ENCODE measurements around the gene SNW1. TPM values are rescaled to one million over a fixed set of nuclear protein-coding genes. Genes with fewer than 3 reads are reported as not detected.
A peak's percentile ranks its signal among the peaks of the same experiment; 100 is the strongest.

SNW1 gene
- total RNA-seq, 2 experiments from 2014 or later: 64.7 to 107 TPM

DNA sequence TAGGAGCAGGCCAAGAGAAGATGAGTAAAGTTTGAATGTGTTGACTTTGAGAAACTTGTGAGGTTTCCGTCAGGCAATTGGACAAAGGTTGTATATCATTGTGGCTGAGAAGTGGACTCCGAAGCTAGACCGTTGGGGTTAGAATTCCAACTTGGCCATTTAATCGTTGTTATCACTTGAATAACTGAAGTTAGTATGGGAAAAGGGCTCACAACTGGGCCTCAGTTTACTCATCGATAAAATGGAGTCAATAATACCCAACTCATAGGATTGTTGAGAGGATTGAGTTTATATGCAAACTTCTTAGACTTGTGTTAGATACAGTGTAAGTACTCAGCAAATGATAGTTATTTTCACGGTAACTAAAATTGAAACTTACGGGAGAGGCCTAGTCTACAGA is 52.2 kb downstream of the SNW1 start:
- H3K27ac ChIP-seq (ENCODE audit: low read depth, low read length, poor library complexity, severe bottlenecking): peak overlapping the region; percentile 41
- BruUV-seq (replicated peaks): TSS peak; percentile 84
- intact Hi-C loops (cut with micrococcal nuclease; ENCODE audit: unreplicated experiment): loop anchor here (2.0 to 5.0 kb wide), 3 partner anchors 51 to 250 kb away; partner anchors contain the start of genes ADCK1 and AHSA1
- H3K4me2 ChIP-seq (ENCODE audit: low read length): peak overlapping the region; percentile 93
- H3K36me3 ChIP-seq (ENCODE audit: insufficient read depth, low read length): peaks cover 67% of the 10 kb centered on the region
- TF ChIP-seq, protein P1, sequence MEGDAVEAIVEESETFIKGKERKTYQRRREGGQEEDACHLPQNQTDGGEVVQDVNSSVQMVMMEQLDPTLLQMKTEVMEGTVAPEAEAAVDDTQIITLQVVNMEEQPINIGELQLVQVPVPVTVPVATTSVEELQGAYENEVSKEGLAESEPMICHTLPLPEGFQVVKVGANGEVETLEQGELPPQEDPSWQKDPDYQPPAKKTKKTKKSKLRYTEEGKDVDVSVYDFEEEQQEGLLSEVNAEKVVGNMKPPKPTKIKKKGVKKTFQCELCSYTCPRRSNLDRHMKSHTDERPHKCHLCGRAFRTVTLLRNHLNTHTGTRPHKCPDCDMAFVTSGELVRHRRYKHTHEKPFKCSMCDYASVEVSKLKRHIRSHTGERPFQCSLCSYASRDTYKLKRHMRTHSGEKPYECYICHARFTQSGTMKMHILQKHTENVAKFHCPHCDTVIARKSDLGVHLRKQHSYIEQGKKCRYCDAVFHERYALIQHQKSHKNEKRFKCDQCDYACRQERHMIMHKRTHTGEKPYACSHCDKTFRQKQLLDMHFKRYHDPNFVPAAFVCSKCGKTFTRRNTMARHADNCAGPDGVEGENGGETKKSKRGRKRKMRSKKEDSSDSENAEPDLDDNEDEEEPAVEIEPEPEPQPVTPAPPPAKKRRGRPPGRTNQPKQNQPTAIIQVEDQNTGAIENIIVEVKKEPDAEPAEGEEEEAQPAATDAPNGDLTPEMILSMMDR (conservative IDR thresholded peaks at IDR 0.05; ENCODE audit: low read length): no peak
- TF ChIP-seq EZH2phosphoT487 (IDR thresholded peaks at IDR 0.05; ENCODE audit: borderline replicate concordance, low read depth, low read length): no peak
- peak overlapping the region; percentile 85 for H3K4me3 ChIP-seq (ENCODE audit: low read depth, low read length, poor library complexity, severe bottlenecking)
- H3K9me3 ChIP-seq (ENCODE audit: low read length): no peaks in the 10 kb centered on the region
- H2AFZ ChIP-seq (ENCODE audit: low read length): no peak overlapping the region
- no peak for DNase-seq (ENCODE audit: low spot score)
- H3K79me2 ChIP-seq (ENCODE audit: insufficient read depth, low read depth, low read length): peaks cover 78% of the 10 kb centered on the region
- ChIA-PET CTCF (ENCODE audit: unreplicated experiment) (interaction anchor here (0.6 kb wide), 1 partner anchor 156 kb away, joined by 3 read pairs; no protein-coding TSS in a partner anchor), POLR2A (interaction anchor here (0.5 to 1.7 kb wide), 7 partner anchors 11 to 606 kb away, joined by 3 to 5 read pairs (median 3); no protein-coding TSS in a partner anchor)
- peaks cover 28% of the 10 kb centered on the region for H4K20me1 ChIP-seq (ENCODE audit: insufficient read depth, low read length)
- no peaks in the 10 kb centered on the region for H3K9me2 ChIP-seq (ENCODE audit: insufficient read depth, low read length)
- peaks cover 31% of the 10 kb centered on the region for H3K4me1 ChIP-seq (ENCODE audit: insufficient read depth, low read length, poor library complexity, severe bottlenecking)

DNA sequence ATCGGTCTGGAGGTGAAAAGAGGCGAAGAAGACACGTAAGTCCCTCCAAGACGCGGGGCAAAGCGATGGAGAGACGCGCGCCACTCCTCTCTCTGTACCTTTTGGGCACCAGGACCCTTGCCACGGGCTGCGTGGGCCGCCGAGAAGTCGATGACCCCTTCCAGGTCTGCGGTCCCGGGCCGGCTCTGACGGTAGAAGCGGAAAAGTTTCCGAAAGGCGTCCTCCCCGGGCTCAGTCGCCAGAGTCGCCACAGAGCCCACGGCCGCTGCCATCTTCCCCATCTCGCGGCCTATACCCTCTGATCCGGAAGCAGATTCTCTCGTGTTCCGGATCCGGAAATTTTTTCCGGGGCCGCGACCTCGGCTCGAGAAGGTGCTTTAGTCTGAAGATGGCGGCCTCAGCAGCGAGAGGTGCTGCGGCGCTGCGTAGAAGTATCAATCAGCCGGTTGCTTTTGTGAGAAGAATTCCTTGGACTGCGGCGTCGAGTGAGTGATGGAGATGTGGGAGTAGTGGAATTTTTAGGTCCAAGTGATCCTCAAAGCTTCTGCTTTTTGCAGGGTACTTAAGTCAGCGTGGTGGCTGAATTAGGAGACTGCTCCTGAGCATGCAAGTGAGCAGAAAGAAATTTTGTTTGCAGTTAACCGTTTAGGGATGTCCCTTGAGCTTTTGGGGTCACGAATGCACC is 53.1 kb downstream of the SNW1 start, which contains the start of the genes ALKBH1 and SLIRP:
TSS of gene ALKBH1 (minus strand) at position 300 of the 685 bp plus-strand sequence. CDS start at position 281, 19 bp downstream.
TSS of gene SLIRP (plus strand) at position 380 of the 685 bp plus-strand sequence. CDS start at position 389, 9 bp downstream.
- no TSS peak for BruUV-seq (replicated peaks)
- Histone ChIP-seq H3K27ac (ENCODE audit: low read depth, low read length, poor library complexity, severe bottlenecking) (peak within 1 kb of the TSS; percentile 41), H3K79me2 (ENCODE audit: insufficient read depth, low read depth, low read length) (peaks cover 70% of the 10 kb centered on the region), H3K9me2 (ENCODE audit: insufficient read depth, low read length) (no peaks in the 10 kb centered on the region), H3K4me3 (ENCODE audit: low read depth, low read length, poor library complexity, severe bottlenecking) (peak within 1 kb of the TSS; percentile 85), H3K9me3 (ENCODE audit: low read length) (no peaks in the 10 kb centered on the region), H4K20me1 (ENCODE audit: insufficient read depth, low read length) (peaks cover 28% of the 10 kb centered on the region), H3K4me1 (ENCODE audit: insufficient read depth, low read length, poor library complexity, severe bottlenecking) (peaks cover 31% of the 10 kb centered on the region), H3K36me3 (ENCODE audit: insufficient read depth, low read length) (peaks cover 67% of the 10 kb centered on the region), H3K4me2 (ENCODE audit: low read length) (peak within 1 kb of the TSS; percentile 93), H2AFZ (ENCODE audit: low read length) (peak within 1 kb of the TSS; percentile 99)
- CTCF ChIA-PET (ENCODE audit: unreplicated experiment): interaction anchor here (0.6 kb wide), 2 partner anchors 155 to 466 kb away, joined by 3 read pairs; no protein-coding TSS in a partner anchor
- TF ChIP-seq EZH2phosphoT487 (IDR thresholded peaks at IDR 0.05; ENCODE audit: borderline replicate concordance, low read depth, low read length): no peak
- TF ChIP-seq, protein P1 (conservative IDR thresholded peaks at IDR 0.05; ENCODE audit: low read length): no peak
- peak; percentile 87 for DNase-seq (ENCODE audit: low spot score)
- intact Hi-C loops (cut with micrococcal nuclease; ENCODE audit: unreplicated experiment): loop anchor here (2.0 to 5.0 kb wide), 3 partner anchors 51 to 249 kb away; partner anchors contain the start of genes ADCK1 and AHSA1
- POLR2A ChIA-PET: interaction anchor here (0.6 to 1.7 kb wide), 7 partner anchors 11 to 88 kb away, joined by 3 to 5 read pairs (median 3); no protein-coding TSS in a partner anchor

Measured in OCI-LY7 (cell line).